ENCODE results near the gene HOXA3. TPM values are rescaled to one million over a fixed set of nuclear protein-coding genes. Genes with fewer than 3 reads are reported as not detected.
A peak's percentile ranks its signal among the peaks of the same experiment; 100 is the strongest.

Gene HOXA3
- polyA plus RNA-seq, 2 of the 4 experiments (the other 2 are of a cell fraction): 3.3 to 8.7 TPM

DNA sequence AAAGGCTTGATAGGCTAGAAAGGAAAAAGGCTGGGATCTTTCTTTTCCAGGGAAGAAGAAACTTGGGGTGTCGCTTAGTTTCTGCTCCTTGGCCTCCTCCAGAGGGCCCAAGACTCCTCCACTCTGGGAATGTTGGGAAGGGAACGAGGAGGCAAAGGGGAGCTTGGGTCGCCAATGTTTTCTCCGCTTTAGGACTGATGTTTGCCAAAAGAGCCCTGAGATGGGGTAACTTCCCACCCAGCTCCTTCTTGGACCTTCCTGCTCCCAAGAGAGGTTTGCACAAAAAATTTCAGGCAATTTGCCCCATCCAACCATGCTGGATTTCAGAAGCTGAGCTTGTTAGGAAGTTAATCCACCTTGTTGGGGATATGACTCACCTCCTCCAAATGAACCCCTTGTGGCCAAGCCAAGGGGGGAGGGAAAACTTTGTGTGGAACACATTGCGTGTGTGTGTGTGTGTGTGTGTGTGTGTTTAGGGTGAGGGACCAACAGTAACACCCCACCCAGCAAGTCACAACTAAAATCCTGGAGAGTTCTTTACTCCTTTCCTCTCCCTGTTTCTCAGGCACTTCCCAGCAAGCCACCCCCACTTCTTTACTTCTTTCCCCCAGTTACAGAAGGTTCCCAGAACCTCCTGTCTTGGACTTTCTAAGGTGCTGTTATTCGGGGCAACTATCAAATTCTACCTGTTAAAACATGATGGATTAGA, 41.2 kb downstream of the HOXA3 start:
- ATAC-seq (no peak), DNase-seq (ENCODE audit: low read depth in 1 of 2, low spot score in 1 of 2) (peak in 1 of 2 experiments; percentile 73), FAIRE-seq (no peak)
- Histone ChIP-seq H3K9me3 (no peaks in the 10 kb centered on the region), H3K4me1 (peaks cover 30% of the 10 kb centered on the region), H3K4me2 (peak overlapping the region; percentile 88), H3K27ac (peak overlapping the region; percentile 92 to 98), H3K4me3 (peak overlapping the region; percentile 72)
- no peak for TF ChIP-seq ZSCAN20 (CRISPR knock-in tag; IDR thresholded peaks at IDR 0.05)
- peak; percentile 53 for TF ChIP-seq FOSL2 (IDR thresholded peaks at IDR 0.05)
- peak; percentile 79 for TF ChIP-seq FOSL2 (CRISPR knock-in tag; IDR thresholded peaks at IDR 0.05)
- 24% methylated on average over 5 of the region's 6 CpGs for WGBS (ENCODE audit: missing lambda C conversion rate)
- ChIA-PET POLR2A (interaction anchor here (0.9 to 1.8 kb wide), 3 partner anchors 10 to 15 kb away, joined by 3 to 10 read pairs (median 6); partner anchors contain the start of gene HOXA1), CTCF (interaction anchor here (0.9 to 3.0 kb wide), 7 partner anchors 12 to 429 kb away, joined by 3 to 17 read pairs (median 4); partner anchors contain the start of genes HOXA1 and HOXA5)

DNA sequence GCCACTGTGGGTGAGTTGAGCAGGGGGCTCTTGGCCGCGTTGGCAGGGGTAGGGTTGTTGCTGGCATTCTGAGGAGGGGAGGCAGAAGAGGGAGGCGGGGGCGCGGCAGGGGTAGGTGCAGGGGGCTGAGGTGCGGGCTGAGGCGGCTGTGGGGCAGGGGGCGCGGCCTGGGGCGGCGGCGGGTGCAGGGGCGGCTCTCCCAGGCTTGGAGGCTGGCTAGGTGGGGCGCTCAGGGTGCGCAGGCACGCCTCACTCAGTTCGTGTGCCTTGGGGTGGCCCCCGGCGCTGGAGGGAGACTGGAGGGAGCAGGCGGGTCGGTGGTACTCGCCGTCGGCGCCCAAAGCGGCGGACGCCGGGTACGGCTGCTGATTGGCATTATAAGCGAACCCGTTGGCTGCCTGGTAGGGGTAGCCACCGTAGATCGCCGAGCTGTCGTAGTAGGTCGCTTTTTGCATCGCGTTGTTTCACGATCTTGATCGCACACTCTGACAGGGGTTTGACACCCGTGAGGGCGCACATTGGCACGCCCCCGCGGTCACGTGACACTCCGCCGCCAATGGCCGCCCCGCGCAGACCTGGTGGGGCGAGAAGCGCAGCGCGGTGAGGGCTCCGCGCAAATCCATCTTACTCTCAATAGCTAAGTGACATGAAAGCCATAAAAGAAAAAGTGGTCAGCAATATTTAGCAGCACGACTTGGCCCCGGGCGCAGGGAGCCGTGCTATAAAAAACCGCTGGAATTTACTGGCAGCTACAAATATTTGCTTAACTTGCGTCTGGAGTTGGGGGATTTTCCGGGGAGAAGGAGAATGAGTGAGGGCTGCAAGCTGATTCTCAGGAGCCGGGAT, 42.0 kb downstream of the HOXA3 start:
- Histone ChIP-seq H3K4me3 (peak overlapping the region; percentile 72), H3K27ac (peak overlapping the region; percentile 92 to 98), H3K9me3 (no peaks in the 10 kb centered on the region), H3K4me1 (peaks cover 30% of the 10 kb centered on the region), H3K4me2 (peak overlapping the region; percentile 88)
- DNase-seq (ENCODE audit: low read depth in 1 of 2, low spot score in 1 of 2) (peak in 1 of 2 experiments; percentile 51), ATAC-seq (no peak), FAIRE-seq (no peak)
- POLR2A ChIA-PET: interaction anchor here (0.9 to 1.8 kb wide), 3 partner anchors 11 to 14 kb away, joined by 3 to 10 read pairs (median 6); partner anchors contain the start of gene HOXA1
- 79% methylated on average over 50 of the region's 66 CpGs for WGBS (ENCODE audit: missing lambda C conversion rate)
- CTCF ChIA-PET: interaction anchor here (0.9 to 3.0 kb wide), 8 partner anchors 11 to 428 kb away, joined by 3 to 17 read pairs (median 4); partner anchors contain the start of genes HOXA1 and HOXA5
- TF ChIP-seq MAFK (IDR thresholded peaks at IDR 0.05; ENCODE audit: partially characterized antibody) (peak; percentile 26), CBX8 (IDR thresholded peaks at IDR 0.05) (no peak), MAX (IDR thresholded peaks at IDR 0.05) (peak; percentile 23; the same call in 1 of the 2 replicates), CEBPB (IDR thresholded peaks at IDR 0.05) (0 out of 4 replicates have a peak, but pooled peaks of 1 of the 2 experiments have one; percentile 3), ZFP36 (IDR thresholded peaks at IDR 0.05; ENCODE audit: borderline replicate concordance, partially characterized antibody) (no peak)
- TF ChIP-seq, protein P1, sequence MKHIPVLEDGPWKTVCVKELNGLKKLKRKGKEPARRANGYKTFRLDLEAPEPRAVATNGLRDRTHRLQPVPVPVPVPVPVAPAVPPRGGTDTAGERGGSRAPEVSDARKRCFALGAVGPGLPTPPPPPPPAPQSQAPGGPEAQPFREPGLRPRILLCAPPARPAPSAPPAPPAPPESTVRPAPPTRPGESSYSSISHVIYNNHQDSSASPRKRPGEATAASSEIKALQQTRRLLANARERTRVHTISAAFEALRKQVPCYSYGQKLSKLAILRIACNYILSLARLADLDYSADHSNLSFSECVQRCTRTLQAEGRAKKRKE (CRISPR knock-in tag; IDR thresholded peaks at IDR 0.05; ENCODE audit: low read depth): 0 out of 2 replicates have a peak, but pooled peaks have one; percentile 12

DNA sequence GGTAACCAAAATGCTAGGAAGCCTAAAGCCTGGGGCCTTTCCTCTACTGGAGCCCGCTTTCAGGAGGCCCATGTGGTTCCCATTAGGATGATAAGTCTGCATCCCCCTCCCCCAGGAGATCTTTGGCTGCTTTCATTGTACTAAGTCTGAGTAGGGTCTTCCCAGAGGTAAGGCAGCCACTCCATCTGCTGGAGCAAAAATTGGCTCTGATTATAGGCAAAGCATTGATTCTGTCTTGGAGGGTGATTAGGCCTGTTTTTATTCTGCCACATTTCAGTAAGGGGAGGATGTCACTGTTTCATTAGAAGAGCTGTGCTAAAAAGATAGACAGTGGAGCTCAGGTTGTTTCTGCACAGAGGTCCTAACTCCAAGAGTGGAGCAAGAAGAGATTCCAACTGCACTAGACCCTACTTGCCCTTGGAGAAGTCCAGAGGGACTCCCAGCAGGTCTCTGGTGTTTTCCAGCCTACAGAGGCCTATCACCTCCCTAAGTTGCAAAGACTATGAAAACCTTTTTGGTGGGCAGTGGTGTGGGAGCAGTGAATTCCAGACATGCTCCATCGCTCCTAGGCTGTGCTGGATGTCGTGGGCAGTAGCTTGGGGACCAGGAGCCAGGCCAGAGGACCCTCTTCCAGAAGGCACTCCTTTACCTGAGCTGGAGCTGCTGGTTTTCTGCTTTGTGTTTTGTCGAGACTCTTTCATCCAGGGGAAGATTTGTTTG, 42.8 kb downstream of the HOXA3 start:
- ATAC-seq (no peak), DNase-seq (ENCODE audit: low read depth in 1 of 2, low spot score in 1 of 2) (no peak), FAIRE-seq (no peak)
- CTCF ChIA-PET: interaction anchor here (1.0 to 3.0 kb wide), 7 partner anchors 10 to 419 kb away, joined by 3 to 17 read pairs (median 4); partner anchors contain the start of genes HOXA1 and HOXA5
- Histone ChIP-seq H3K4me2 (no peak overlapping the region; the same call in 2 of the 3 replicates), H3K9me3 (no peaks in the 10 kb centered on the region), H3K4me1 (peaks cover 30% of the 10 kb centered on the region), H3K27ac (peak overlapping the region in 1 of 2 experiments; percentile 98; a peak in 3 of 6 replicates), H3K4me3 (no peak overlapping the region)
- POLR2A ChIA-PET: interaction anchor here (1.8 kb wide), 1 partner anchor 13 kb away, joined by 10 read pairs; the partner anchor contains the start of gene HOXA1
- WGBS (ENCODE audit: missing lambda C conversion rate): 88% methylated on average over 4 of the region's 4 CpGs
- TF ChIP-seq RCOR1 (IDR thresholded peaks at IDR 0.05; ENCODE audit: low read depth, low read length): no peak
- TF ChIP-seq TFCP2L1 (CRISPR knock-in tag; IDR thresholded peaks at IDR 0.05): no peak
- no peak for TF ChIP-seq EHF (CRISPR knock-in tag; IDR thresholded peaks at IDR 0.05)
- TF ChIP-seq, protein P2, sequence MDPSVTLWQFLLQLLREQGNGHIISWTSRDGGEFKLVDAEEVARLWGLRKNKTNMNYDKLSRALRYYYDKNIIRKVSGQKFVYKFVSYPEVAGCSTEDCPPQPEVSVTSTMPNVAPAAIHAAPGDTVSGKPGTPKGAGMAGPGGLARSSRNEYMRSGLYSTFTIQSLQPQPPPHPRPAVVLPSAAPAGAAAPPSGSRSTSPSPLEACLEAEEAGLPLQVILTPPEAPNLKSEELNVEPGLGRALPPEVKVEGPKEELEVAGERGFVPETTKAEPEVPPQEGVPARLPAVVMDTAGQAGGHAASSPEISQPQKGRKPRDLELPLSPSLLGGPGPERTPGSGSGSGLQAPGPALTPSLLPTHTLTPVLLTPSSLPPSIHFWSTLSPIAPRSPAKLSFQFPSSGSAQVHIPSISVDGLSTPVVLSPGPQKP (IDR thresholded peaks at IDR 0.05; ENCODE audit: low read depth, low read length): no peak
- TF ChIP-seq KDM5A (IDR thresholded peaks at IDR 0.05): no peak
- no peak for TF ChIP-seq ZSCAN20 (CRISPR knock-in tag; IDR thresholded peaks at IDR 0.05)
- TF ChIP-seq POLR2A (IDR thresholded peaks at IDR 0.05; ENCODE audit: low read length): no peak
- TF ChIP-seq BHLHE40 (IDR thresholded peaks at IDR 0.05; ENCODE audit: low read depth, low read length): no peak
- TF ChIP-seq CHD4 (IDR thresholded peaks at IDR 0.05; ENCODE audit: borderline replicate concordance): no peak
- TF ChIP-seq, protein P3, sequence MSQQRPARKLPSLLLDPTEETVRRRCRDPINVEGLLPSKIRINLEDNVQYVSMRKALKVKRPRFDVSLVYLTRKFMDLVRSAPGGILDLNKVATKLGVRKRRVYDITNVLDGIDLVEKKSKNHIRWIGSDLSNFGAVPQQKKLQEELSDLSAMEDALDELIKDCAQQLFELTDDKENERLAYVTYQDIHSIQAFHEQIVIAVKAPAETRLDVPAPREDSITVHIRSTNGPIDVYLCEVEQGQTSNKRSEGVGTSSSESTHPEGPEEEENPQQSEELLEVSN (IDR thresholded peaks at IDR 0.05; ENCODE audit: borderline replicate concordance, low read depth): no peak
- TF ChIP-seq PHF8 (IDR thresholded peaks at IDR 0.05; ENCODE audit: borderline replicate concordance, low read depth): no peak
- no peak for TF ChIP-seq ZFP36 (IDR thresholded peaks at IDR 0.05; ENCODE audit: borderline replicate concordance, partially characterized antibody)
- TF ChIP-seq REST (IDR thresholded peaks at IDR 0.05): no peak
- TF ChIP-seq EP300 (IDR thresholded peaks at IDR 0.05): no peak
- TF ChIP-seq FOSB (CRISPR knock-in tag; IDR thresholded peaks at IDR 0.05): no peak
